Measurements from ENCODE around the gene ELK4. TPM values are rescaled to one million over a fixed set of nuclear protein-coding genes. Genes with fewer than 3 reads are reported as not detected.
A peak's percentile ranks its signal among the peaks of the same experiment; 100 is the strongest.

Gene ELK4
- 22.9 and 28.2 TPM in 2 replicates for total RNA-seq

GRCh38 chr1:205631768-205632668 is at the start of gene ELK4:
TSS of gene ELK4 (minus strand) at chr1:205632011. CDS start at chr1:205623882, 8,129 bp downstream.
- DNase-seq (ENCODE audit: low read depth, low spot score), result peak; percentile 96

GRCh38 chr1:205681364-205681763 is 49.6 kb upstream of the ELK4 start:
- DNase-seq (ENCODE audit: low read depth, low spot score), result no peak

- no peak for DNase-seq (ENCODE audit: low read depth, low spot score)
These were observed 48.5 kb upstream of the ELK4 start, which contains the start of gene SLC45A3 for GRCh38 chr1:205680073-205680851. TSS of gene SLC45A3 (minus strand) at chr1:205680509. CDS start at chr1:205664656, 15,853 bp downstream.

GRCh38 chr1:205678286-205679111 is 46.7 kb upstream of the ELK4 start:
- peak; percentile 52 for DNase-seq (ENCODE audit: low read depth, low spot score)

- DNase-seq (ENCODE audit: low read depth, low spot score), result no peak
These were observed 45.4 kb upstream of the ELK4 start for GRCh38 chr1:205677167-205677566.

- DNase-seq (ENCODE audit: low read depth, low spot score), result no peak
These were observed 44.8 kb upstream of the ELK4 start for GRCh38 chr1:205676597-205676996.

GRCh38 chr1:205676002-205676401 is 44.2 kb upstream of the ELK4 start:
- no peak for DNase-seq (ENCODE audit: low read depth, low spot score)

GRCh38 chr1:205675247-205675646 is 43.4 kb upstream of the ELK4 start:
- no peak for DNase-seq (ENCODE audit: low read depth, low spot score)

- DNase-seq (ENCODE audit: low read depth, low spot score), result no peak
These were observed 41.2 kb upstream of the ELK4 start for GRCh38 chr1:205672970-205673369.

- no peak for DNase-seq (ENCODE audit: low read depth, low spot score)
These were observed 40.6 kb upstream of the ELK4 start for GRCh38 chr1:205672395-205672889.

- DNase-seq (ENCODE audit: low read depth, low spot score), result no peak
These were observed 39.0 kb upstream of the ELK4 start for GRCh38 chr1:205670611-205671430.

GRCh38 chr1:205670150-205670446 is 38.3 kb upstream of the ELK4 start:
- no peak for DNase-seq (ENCODE audit: low read depth, low spot score)

- DNase-seq (ENCODE audit: low read depth, low spot score), result no peak
These were observed 37.7 kb upstream of the ELK4 start for GRCh38 chr1:205669341-205670149.

- no peak for DNase-seq (ENCODE audit: low read depth, low spot score)
These were observed 37.1 kb upstream of the ELK4 start for GRCh38 chr1:205668951-205669340.

- no peak for DNase-seq (ENCODE audit: low read depth, low spot score)
These were observed 36.3 kb upstream of the ELK4 start for GRCh38 chr1:205667909-205668643.

- DNase-seq (ENCODE audit: low read depth, low spot score), result no peak
These were observed 34.8 kb upstream of the ELK4 start for GRCh38 chr1:205666372-205667166.

- no peak for DNase-seq (ENCODE audit: low read depth, low spot score)
These were observed 33.6 kb upstream of the ELK4 start for GRCh38 chr1:205665201-205666045.
